Measurements from ENCODE around the gene BANF1. TPM values are rescaled to one million over a fixed set of nuclear protein-coding genes. Genes with fewer than 3 reads are reported as not detected.

BANF1 gene
- total RNA-seq, 1 experiment from 2014 or later, result 300 TPM

DNA sequence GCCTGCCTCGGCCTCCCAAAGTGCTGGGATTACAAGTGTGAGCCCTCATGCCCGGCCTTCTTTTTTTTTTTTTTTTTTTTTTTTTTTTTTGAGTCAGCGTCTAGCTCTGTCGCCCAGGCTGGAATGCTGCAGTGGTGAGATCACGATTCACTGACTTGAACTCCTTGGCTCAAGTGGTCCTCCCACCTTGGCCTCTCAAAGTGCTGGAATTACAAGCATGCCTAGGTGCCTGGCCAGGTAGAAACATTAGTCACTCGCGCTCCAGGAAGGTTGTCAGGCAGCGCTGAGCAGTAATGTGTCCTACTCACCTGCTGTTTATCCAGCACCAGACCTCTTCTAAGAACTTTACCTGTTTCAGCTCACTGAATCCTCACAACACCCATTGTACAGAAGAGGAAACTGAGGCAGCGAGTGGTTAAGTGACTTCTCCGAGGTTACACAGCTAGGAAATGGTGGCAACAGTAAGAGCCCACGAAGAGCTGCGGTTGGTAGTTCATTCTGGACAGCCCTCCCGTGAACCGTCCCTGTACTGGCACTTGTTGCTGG is 9.0 kb downstream of the BANF1 start:
- peaks cover 21% of the 10 kb centered on the region for H3K4me1 ChIP-seq
- H3K27me3 ChIP-seq (replicated peaks; ENCODE audit: control insufficient read depth, insufficient read depth, low read length), result no peaks in the 10 kb centered on the region
- no peak overlapping the region for H3K4me3 ChIP-seq (ENCODE audit: low read depth, low read length)
- no peaks in the 10 kb centered on the region for H3K9me3 ChIP-seq
- H3K36me3 ChIP-seq (ENCODE audit: control insufficient read depth, insufficient read depth, low read length), result no peaks in the 10 kb centered on the region
- Mint-ChIP-seq H3K4me3 (ENCODE audit: unreplicated experiment) (no peak overlapping the region), H3K36me3 (ENCODE audit: insufficient read depth, unreplicated experiment) (peaks cover 9% of the 10 kb centered on the region), H3K27me3 (ENCODE audit: insufficient read depth, unreplicated experiment) (no peaks in the 10 kb centered on the region), H3K9me3 (ENCODE audit: unreplicated experiment) (no peaks in the 10 kb centered on the region), H3K4me1 (ENCODE audit: low read depth, unreplicated experiment) (peaks cover 7% of the 10 kb centered on the region), H3K27ac (ENCODE audit: unreplicated experiment) (no peak overlapping the region)
- DNase-seq, result peak; percentile 64 to 85
- TF ChIP-seq, protein P1, sequence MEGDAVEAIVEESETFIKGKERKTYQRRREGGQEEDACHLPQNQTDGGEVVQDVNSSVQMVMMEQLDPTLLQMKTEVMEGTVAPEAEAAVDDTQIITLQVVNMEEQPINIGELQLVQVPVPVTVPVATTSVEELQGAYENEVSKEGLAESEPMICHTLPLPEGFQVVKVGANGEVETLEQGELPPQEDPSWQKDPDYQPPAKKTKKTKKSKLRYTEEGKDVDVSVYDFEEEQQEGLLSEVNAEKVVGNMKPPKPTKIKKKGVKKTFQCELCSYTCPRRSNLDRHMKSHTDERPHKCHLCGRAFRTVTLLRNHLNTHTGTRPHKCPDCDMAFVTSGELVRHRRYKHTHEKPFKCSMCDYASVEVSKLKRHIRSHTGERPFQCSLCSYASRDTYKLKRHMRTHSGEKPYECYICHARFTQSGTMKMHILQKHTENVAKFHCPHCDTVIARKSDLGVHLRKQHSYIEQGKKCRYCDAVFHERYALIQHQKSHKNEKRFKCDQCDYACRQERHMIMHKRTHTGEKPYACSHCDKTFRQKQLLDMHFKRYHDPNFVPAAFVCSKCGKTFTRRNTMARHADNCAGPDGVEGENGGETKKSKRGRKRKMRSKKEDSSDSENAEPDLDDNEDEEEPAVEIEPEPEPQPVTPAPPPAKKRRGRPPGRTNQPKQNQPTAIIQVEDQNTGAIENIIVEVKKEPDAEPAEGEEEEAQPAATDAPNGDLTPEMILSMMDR (IDR thresholded peaks at IDR 0.05; ENCODE audit: insufficient read depth in 1 of 2, low read depth in 1 of 2, low read length in 1 of 2, severe bottlenecking in 1 of 2, unreplicated experiment in 1 of 2), result no peak
- POLR2A ChIA-PET, result interaction anchor here (2.0 kb wide), 1 partner anchor 9 kb away, joined by 8 read pairs; the partner anchor contains the start of genes BANF1 and EIF1AD
- intact Hi-C loops (cut with micrococcal nuclease; ENCODE audit: unreplicated experiment), result no loop called here
- BruUV-seq (replicated peaks), result no TSS peak
- CTCF ChIA-PET, result interaction anchor here (0.6 kb wide), 3 partner anchors 8 to 123 kb away, joined by 5 to 8 read pairs (median 6); partner anchors contain the start of gene FIBP

DNA sequence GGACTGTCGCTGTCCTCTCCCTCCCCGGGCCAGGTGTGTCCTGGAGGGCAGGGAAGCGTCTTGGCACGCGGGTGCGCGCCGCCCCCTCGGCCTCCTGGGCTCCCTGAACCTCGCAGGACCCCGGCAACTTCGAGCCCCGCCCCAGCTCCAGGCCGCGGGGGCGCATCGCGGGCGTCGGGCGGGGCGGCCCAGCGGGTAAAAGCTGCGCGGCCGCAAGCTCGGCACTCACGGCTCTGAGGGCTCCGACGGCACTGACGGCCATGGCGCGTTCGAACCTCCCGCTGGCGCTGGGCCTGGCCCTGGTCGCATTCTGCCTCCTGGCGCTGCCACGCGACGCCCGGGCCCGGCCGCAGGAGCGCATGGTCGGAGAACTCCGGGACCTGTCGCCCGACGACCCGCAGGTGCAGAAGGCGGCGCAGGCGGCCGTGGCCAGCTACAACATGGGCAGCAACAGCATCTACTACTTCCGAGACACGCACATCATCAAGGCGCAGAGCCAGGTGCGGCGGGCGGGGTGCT is 9.5 kb downstream of the BANF1 start, which contains the start of gene CST6:
Gene CST6 (plus strand): TSS at position 224 of the 519 bp plus-strand sequence. CDS start 37 bp downstream, at position 261.
- Histone ChIP-seq H3K36me3 (ENCODE audit: control insufficient read depth, insufficient read depth, low read length) (no peaks in the 10 kb centered on the region), H3K9me3 (no peaks in the 10 kb centered on the region), H3K4me1 (peaks cover 21% of the 10 kb centered on the region), H3K27me3 (replicated peaks; ENCODE audit: control insufficient read depth, insufficient read depth, low read length) (no peaks in the 10 kb centered on the region), H3K4me3 (ENCODE audit: low read depth, low read length) (no peak within 1 kb of the TSS)
- BruUV-seq (replicated peaks), result no TSS peak
- peaks cover 9% of the 10 kb centered on the region for H3K36me3 Mint-ChIP-seq (ENCODE audit: insufficient read depth, unreplicated experiment)
- ChIA-PET POLR2A (interaction anchor here (2.0 kb wide), 1 partner anchor 9 kb away, joined by 8 read pairs; the partner anchor contains the start of genes BANF1 and EIF1AD), CTCF (interaction anchor here (0.6 kb wide), 3 partner anchors 9 to 124 kb away, joined by 5 to 8 read pairs (median 6); partner anchors contain the start of gene FIBP)
- H3K27ac Mint-ChIP-seq (ENCODE audit: unreplicated experiment), result no peak within 1 kb of the TSS
- peaks cover 7% of the 10 kb centered on the region for H3K4me1 Mint-ChIP-seq (ENCODE audit: low read depth, unreplicated experiment)
- H3K27me3 Mint-ChIP-seq (ENCODE audit: insufficient read depth, unreplicated experiment), result no peaks in the 10 kb centered on the region
- no peaks in the 10 kb centered on the region for H3K9me3 Mint-ChIP-seq (ENCODE audit: unreplicated experiment)
- H3K4me3 Mint-ChIP-seq (ENCODE audit: unreplicated experiment), result no peak within 1 kb of the TSS
- intact Hi-C loops (cut with micrococcal nuclease; ENCODE audit: unreplicated experiment), result no loop called here
- TF ChIP-seq, protein P1 (IDR thresholded peaks at IDR 0.05; ENCODE audit: insufficient read depth in 1 of 2, low read depth in 1 of 2, low read length in 1 of 2, severe bottlenecking in 1 of 2, unreplicated experiment in 1 of 2), result no peak
- DNase-seq, result no peak

DNA sequence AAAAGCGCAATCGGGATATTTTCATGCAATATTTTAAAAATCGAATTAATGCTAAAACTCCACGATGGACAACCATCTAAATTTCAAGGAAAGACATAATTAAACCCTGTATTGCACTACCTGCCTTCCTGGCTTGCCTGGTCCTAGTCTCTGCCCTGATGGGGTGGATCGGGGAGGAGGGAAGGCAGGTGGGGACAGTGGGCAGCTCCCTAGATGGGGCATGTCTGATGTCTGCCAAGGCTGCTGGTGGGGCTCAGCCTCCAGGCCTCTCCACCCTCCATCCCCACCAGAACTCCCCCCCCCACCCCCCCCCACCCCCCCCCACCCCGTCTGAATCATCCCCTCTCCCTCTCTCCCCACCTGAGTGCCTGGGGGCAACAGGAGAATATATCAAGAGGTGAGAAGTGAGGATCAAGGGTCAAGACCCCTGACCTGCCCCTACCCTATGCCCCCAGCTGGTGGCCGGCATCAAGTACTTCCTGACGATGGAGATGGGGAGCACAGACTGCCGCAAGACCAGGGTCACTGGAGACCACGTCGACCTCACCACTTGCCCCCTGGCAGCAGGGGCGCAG is 10.2 kb downstream of the BANF1 start:
- Histone ChIP-seq H3K9me3 (no peaks in the 10 kb centered on the region), H3K27me3 (replicated peaks; ENCODE audit: control insufficient read depth, insufficient read depth, low read length) (no peaks in the 10 kb centered on the region), H3K4me1 (peaks cover 21% of the 10 kb centered on the region), H3K4me3 (ENCODE audit: low read depth, low read length) (no peak overlapping the region), H3K36me3 (ENCODE audit: control insufficient read depth, insufficient read depth, low read length) (no peaks in the 10 kb centered on the region)
- intact Hi-C loops (cut with micrococcal nuclease; ENCODE audit: unreplicated experiment), result no loop called here
- Mint-ChIP-seq H3K36me3 (ENCODE audit: insufficient read depth, unreplicated experiment) (peaks cover 9% of the 10 kb centered on the region), H3K4me3 (ENCODE audit: unreplicated experiment) (no peak overlapping the region), H3K9me3 (ENCODE audit: unreplicated experiment) (no peaks in the 10 kb centered on the region), H3K4me1 (ENCODE audit: low read depth, unreplicated experiment) (peaks cover 7% of the 10 kb centered on the region), H3K27ac (ENCODE audit: unreplicated experiment) (no peak overlapping the region), H3K27me3 (ENCODE audit: insufficient read depth, unreplicated experiment) (no peaks in the 10 kb centered on the region)
- ChIA-PET CTCF (interaction anchor here (1.6 kb wide), 1 partner anchor 10 kb away, joined by 7 read pairs; no protein-coding TSS in a partner anchor), POLR2A (interaction anchor here (0.7 to 2.0 kb wide), 2 partner anchors 10 kb away, joined by 3 to 8 read pairs; partner anchors contain the start of genes BANF1 and EIF1AD)
- no peak for DNase-seq
- BruUV-seq (replicated peaks), result no TSS peak
- TF ChIP-seq, protein P1 (IDR thresholded peaks at IDR 0.05; ENCODE audit: insufficient read depth in 1 of 2, low read depth in 1 of 2, low read length in 1 of 2, severe bottlenecking in 1 of 2, unreplicated experiment in 1 of 2), result no peak
